ENCODE results near the gene ULBP3. TPM values are rescaled to one million over a fixed set of nuclear protein-coding genes. Genes with fewer than 3 reads are reported as not detected.
A peak's percentile ranks its signal among the peaks of the same experiment; 100 is the strongest.

The ULBP3 gene
- total and polyA plus RNA-seq, 2 of the 4 experiments (the other 2 are of a cell fraction): 11.1 to 35.1 TPM

DNA sequence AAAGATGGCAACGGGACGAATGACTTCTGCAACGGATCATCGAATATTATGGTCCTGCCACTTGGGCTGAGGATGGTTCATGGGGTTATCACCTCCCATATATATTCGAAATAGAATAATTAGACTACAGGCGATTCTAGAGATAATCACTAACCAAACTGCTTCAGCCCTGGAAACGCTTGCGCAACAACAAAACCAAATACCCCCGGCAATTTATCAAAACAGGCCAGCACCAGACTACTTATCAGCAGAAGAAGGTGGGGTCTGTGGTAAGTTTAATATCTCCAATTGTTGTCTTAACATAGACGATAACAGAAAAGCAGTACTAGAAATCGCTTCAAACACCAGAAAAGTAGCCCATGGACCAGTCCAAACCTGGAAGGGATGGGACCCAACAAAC is 31.0 kb upstream of the ULBP3 start:
- no peak overlapping the region for H3K4me3 ChIP-seq (ENCODE audit: insufficient read depth, low read depth, low read length)
- no peaks in the 10 kb centered on the region for H3K4me1 ChIP-seq (ENCODE audit: control insufficient read depth, insufficient read depth, low read length)
- H3K27ac ChIP-seq (ENCODE audit: insufficient read depth, low read length): no peak overlapping the region
- H3K9me1 ChIP-seq (ENCODE audit: insufficient read depth, low read length): no peaks in the 10 kb centered on the region
- no peaks in the 10 kb centered on the region for H3K9me3 ChIP-seq (ENCODE audit: control insufficient read depth, insufficient read depth, low read length)
- no peak overlapping the region for H3K4ac ChIP-seq (ENCODE audit: low read depth, low read length)
- no peak overlapping the region for H4K5ac ChIP-seq (ENCODE audit: low read depth, low read length)
- no peak overlapping the region for H2BK5ac ChIP-seq (ENCODE audit: low read depth, low read length, poor library complexity, severe bottlenecking)
- H2AFZ ChIP-seq (replicated peaks; ENCODE audit: low read length, poor library complexity): no peak overlapping the region
- H4K20me1 ChIP-seq (ENCODE audit: insufficient read depth, low read length): no peaks in the 10 kb centered on the region
- H2BK120ac ChIP-seq (ENCODE audit: low read depth, low read length): no peak overlapping the region
- H3K56ac ChIP-seq (ENCODE audit: extremely low read depth, insufficient read depth, low read length): no peak overlapping the region
- no peak overlapping the region for H2BK20ac ChIP-seq (ENCODE audit: low read depth, low read length)
- ChIA-PET CTCF (no interaction called here), POLR2A (ENCODE audit: unreplicated experiment) (no interaction called here)
- no peak overlapping the region for H3K18ac ChIP-seq (ENCODE audit: low read depth, low read length)
- no peak overlapping the region for H3K23ac ChIP-seq (ENCODE audit: low read depth, low read length)
- ATAC-seq (ENCODE audit: low read depth) (no peak), DNase-seq (no peak)
- H3K36me3 ChIP-seq (ENCODE audit: control insufficient read depth, insufficient read depth, low read length): no peaks in the 10 kb centered on the region
- H2AK5ac ChIP-seq (ENCODE audit: low read depth, low read length): no peak overlapping the region
- no peak overlapping the region for H3K4me2 ChIP-seq (ENCODE audit: low read depth, low read length)
- no TSS peak for BruUV-seq (replicated peaks)
- no peak overlapping the region for H2AK9ac ChIP-seq (replicated peaks; ENCODE audit: low read depth, low read length, poor library complexity)
- no peak overlapping the region for H3K9ac ChIP-seq (ENCODE audit: low read depth, low read length)
- no peak overlapping the region for H4K91ac ChIP-seq (ENCODE audit: insufficient read depth, low read depth, low read length)
- intact Hi-C loops (cut with micrococcal nuclease) (no loop called here), dilution Hi-C loops (cut with HindIII; ENCODE audit: low sequenced_read_pairs, unreplicated experiment) (no loop called here), in situ Hi-C loops (cut with MboI; ENCODE audit: low sequenced_read_pairs) (no loop called here)
- no CpG with 5 or more reads among the region's 11 CpGs for WGBS, 2 experiments (ENCODE audit: extremely low coverage in 2 of 2, insufficient read length in 1 of 2)
- TF ChIP-seq CEBPB (IDR thresholded peaks at IDR 0.05; ENCODE audit: low read depth, low read length): 0 out of 2 replicates have a peak, but pooled peaks have one; percentile 20
- TF ChIP-seq, protein P1, sequence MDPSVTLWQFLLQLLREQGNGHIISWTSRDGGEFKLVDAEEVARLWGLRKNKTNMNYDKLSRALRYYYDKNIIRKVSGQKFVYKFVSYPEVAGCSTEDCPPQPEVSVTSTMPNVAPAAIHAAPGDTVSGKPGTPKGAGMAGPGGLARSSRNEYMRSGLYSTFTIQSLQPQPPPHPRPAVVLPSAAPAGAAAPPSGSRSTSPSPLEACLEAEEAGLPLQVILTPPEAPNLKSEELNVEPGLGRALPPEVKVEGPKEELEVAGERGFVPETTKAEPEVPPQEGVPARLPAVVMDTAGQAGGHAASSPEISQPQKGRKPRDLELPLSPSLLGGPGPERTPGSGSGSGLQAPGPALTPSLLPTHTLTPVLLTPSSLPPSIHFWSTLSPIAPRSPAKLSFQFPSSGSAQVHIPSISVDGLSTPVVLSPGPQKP (IDR thresholded peaks at IDR 0.05; ENCODE audit: borderline replicate concordance, low read depth, low read length): no peak
- H3K14ac ChIP-seq (replicated peaks; ENCODE audit: low read depth, low read length): no peak overlapping the region
- peaks cover 23% of the 10 kb centered on the region for H3K27me3 ChIP-seq (ENCODE audit: control insufficient read depth, insufficient read depth, low read length)
- no peaks in the 10 kb centered on the region for H3K79me1 ChIP-seq (ENCODE audit: low read depth in 1 of 2, low read length in 2 of 2)
- H4K8ac ChIP-seq (ENCODE audit: low read depth in 2 of 2, low read length in 2 of 2): no peak overlapping the region
- no peak overlapping the region for H2BK15ac ChIP-seq (ENCODE audit: low read depth, low read length)
